Germinal center (tissue), 1 donor: ENCODE results near the gene DTNA.

ENCODE experiments used
- DNase-seq: peaks from one replicate; pipeline ENCODE4 v3.0.0; 2012; ENCODE audit warnings: mixed read lengths, low spot score

Gene DTNA

GRCh38 chr18:34936772-34937171, 226.7 kb downstream of the DTNA start:
- DNase-seq = no peak

- DNase-seq = no peak
Observed at GRCh38 chr18:34938090-34938489, 228.0 kb downstream of the DTNA start.
